Stimulated activated naive CD8-positive, alpha-beta T cell treated with anti-CD3 and anti-CD28 coated beads, Interleukin-15, Interleukin-2, amounts not matched to agents 100 U/mL and 50 U/mL, for 24 hours (primary cell): ENCODE results near the gene CNTNAP3.
"Not testable (repeated sequence)": the region's sequence is repeated elsewhere in the genome, so short reads cannot be mapped to it uniquely, and the experiment has no call there.

Experiments
- ATAC-seq: fragments of 150-1000 bp; cut with Tn5 transposase; one replicate; pipeline ENCODE4 v1.10.0; 2021
- DNase-seq: peaks from one replicate; pipeline ENCODE4 v3.0.0; 2021

Gene CNTNAP3

GRCh38 chr9:39073537-39073936, 214.4 kb downstream of the CNTNAP3 start:
- ATAC-seq, DNase-seq: not testable (repeated sequence)

DNA sequence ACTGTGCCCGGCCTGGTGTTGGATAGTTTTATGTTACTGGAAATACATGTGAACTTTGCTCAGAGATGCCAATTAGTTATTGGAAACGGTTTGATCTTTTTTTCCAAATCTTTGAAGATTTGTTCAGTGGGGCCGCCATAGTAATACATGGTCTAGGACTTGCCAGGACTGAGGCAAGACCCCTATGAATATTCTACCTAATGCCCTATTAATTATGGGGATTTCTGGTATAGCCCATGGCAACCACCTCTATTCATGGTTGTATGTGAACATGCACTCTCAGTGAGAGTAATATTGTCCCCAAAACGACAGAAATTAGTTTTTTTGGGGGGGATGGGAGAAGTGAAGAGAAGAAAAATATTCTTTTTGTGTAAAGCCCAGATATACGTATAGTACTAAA, 220.3 kb downstream of the CNTNAP3 start:
- not testable (repeated sequence) for DNase-seq, ATAC-seq

- ATAC-seq, DNase-seq: not testable (repeated sequence)
Measured at GRCh38 chr9:39062966-39063365, 225.0 kb downstream of the CNTNAP3 start.

DNA sequence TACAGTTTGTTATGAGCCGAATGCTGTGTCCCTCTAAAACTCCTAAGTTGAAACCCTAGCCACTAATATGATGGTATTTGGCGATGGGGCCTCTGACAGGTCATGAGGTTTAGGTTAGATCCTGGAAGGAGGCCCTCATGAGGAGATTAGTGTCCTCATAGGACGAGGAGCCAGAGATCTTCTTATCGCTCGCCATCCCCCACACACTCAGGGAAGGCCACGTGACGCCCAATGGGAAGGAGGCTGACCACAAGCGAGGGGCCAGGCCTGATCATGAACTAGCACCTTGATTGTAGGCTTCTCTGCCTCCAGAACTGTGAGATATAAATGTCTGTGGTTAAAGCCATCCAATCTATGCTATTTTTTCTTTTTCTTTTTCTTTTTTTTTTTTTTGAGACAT, 233.5 kb downstream of the CNTNAP3 start:
- DNase-seq, ATAC-seq: not testable (repeated sequence)

DNA sequence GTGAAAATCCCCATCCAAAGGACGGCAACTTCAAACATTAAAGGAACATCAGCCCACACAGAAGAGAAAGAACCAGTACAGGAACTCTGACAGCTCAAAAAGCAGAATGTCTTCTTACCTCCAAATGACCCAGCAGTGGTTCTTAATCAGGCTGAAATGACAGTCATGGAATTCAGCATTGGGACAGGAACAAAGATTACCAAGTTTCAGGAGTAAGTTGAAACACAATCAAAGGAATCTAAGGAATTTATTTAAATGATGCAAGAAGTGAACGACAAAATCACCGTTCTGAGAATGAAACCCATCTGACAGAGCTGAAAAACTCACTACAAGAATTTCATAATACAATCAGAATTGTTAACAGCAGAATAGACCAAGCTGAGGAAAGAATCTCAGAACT, 241.1 kb downstream of the CNTNAP3 start:
- ATAC-seq, DNase-seq: not testable (repeated sequence)

- not testable (repeated sequence) for ATAC-seq, DNase-seq
Measured at GRCh38 chr9:39042352-39042803, 245.6 kb downstream of the CNTNAP3 start.

DNA sequence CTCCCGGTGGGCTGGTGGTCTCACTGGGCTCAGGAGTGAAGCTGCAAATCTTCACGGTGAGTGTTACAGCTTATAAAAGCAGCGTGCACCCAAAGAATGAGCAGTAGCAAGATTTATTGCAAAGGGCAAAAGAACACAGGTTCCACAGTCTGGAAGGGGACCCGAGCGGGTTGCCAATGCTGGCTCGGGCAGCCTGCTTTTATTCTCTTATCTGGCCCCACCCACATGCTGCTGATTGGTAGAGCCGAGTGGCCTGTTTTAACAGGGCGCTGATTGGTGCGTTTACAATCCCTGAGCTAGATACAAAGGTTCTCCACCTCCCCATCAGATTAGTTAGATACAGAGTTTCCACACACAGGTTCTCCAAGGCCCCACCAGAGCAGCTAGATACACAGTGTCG, 246.2 kb downstream of the CNTNAP3 start:
- ATAC-seq: not testable (repeated sequence)

DNA sequence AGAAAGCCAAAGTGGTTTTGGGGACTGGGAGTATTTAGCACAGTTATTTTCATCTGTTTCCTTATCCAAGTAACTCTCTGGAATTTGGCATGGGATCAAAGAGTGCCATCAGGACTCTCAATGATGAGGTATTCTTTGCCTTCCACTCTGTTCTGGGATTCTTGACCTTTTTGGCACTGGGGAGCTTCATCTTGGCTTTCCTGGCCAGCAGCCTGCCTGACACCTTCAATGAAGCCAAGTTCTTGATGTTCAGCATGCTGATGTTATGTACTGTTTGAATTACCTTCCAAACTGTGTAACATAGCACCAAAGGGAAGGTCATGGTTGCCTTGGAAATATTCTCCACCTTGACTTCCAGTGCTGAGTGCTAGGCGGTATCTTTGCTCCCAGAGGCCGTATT, 248.8 kb downstream of the CNTNAP3 start:
- ATAC-seq, DNase-seq: not testable (repeated sequence)

More for the DNA sequence above, 246.2 kb downstream of the CNTNAP3 start:
- not testable (repeated sequence) for DNase-seq

- DNase-seq, ATAC-seq: not testable (repeated sequence)
Measured at GRCh38 chr9:39038221-39038620, 249.7 kb downstream of the CNTNAP3 start.

- ATAC-seq, DNase-seq: not testable (repeated sequence)
Measured at GRCh38 chr9:39033849-39034248, 254.1 kb downstream of the CNTNAP3 start.

DNA sequence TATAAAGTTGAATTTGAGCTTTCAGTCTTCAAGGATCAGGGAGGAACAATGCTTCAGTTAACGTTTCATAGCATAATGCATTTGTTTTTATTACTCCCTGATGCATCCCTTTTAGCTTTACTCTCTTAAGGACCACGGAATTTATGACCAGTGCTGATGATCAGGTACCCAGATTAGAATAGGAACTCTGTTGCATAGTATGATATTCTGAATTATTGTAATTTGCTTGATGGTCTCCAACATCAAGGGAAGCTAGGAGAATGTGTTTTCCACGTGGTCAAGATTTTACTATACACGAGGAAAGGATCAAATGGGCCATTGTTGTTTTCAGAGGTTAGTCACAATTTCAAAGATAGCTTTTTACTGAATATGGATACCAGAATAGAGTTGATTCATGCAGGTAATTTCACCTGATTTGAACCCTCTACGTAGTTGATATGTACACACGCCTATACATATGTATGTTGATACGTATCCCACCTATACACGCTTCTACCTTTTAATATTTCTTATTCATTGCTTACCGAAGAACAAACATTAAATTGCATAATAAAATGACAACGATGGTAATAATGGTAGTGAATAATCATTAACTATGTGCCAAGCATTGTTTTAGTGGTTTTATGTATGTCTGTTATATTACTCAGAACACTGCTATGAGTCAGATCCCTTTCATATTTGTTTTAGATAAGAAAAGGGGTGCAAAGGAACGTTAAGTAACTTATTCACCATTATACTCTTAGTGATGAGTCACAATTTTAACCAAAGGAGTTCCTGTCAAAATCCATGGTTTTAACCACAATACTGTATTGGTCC, 257.6 kb downstream of the CNTNAP3 start:
- DNase-seq, ATAC-seq: not testable (repeated sequence)

DNA sequence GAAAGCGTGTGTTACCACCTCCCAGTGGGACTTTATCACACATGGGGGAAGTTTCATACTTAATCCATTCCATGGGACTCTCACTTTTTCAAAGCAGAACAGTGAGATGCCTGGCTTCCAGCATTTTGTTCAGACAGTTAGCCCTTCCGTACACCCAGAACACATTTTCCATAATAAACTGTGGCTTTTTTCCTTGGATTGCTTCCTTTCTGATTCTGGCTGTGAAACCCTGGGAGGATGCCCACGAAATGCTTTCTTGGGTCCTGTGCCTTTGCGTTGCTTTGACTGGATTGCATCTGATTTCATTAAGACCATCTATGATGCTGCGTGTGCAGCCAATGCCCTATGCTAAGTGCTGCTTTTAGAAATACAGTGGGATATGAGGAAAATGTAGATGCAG, 259.1 kb downstream of the CNTNAP3 start:
- ATAC-seq, DNase-seq: not testable (repeated sequence)

GRCh38 chr9:39028168-39028567, 259.8 kb downstream of the CNTNAP3 start:
- DNase-seq, ATAC-seq: not testable (repeated sequence)

DNA sequence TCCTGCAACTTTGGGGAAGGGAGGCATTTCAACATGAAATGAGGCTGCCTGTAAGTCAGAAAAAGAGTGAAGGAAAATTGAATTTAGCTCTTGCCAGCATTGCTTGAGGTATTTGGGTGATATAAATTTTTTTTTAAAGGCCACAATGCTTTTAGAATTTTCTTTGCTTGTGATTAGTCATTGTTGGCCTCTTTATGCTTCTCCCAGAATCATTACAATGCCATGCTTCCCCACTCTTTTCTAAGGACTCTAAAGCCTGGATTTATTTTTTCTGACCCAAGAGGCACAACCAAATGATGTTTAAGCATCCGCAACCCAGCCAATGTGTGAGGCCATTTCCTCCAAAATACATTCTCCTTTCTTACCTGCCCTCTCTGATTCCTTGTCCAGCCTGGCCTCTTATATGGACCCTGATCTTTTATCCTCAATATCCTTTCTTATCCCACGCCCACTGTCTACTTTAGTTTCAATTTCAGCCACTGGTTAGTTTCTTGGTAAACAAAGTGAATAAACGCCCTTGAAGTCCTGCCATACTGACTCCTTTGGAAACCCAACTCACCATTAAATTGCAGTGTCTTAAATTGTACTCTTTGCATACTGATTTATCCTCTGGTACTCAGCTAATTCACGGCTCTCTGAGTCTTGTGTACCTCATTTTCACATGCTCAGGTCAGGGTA, 261.9 kb downstream of the CNTNAP3 start:
- ATAC-seq: not testable (repeated sequence)

More for the DNA sequence above, 261.9 kb downstream of the CNTNAP3 start:
- DNase-seq: not testable (repeated sequence)
